ENCODE data around the gene RRP36. TPM values are rescaled to one million over a fixed set of nuclear protein-coding genes. Genes with fewer than 3 reads are reported as not detected.

The RRP36 gene
- total and polyA plus RNA-seq, 2 of the 8 experiments (the other 6 are each of a cell fraction or from before 2014, with no cell fraction given): 33.9 to 92.3 TPM

- H3K36me3 ChIP-seq (ENCODE audit: control insufficient read depth in 2 of 4, insufficient read depth in 4 of 4, low read length in 3 of 4): peaks cover 2 to 36% (median 12%) of the 10 kb centered on the region in 4 experiments; a peak in 5 of 8 replicates
These were observed 24.0 kb downstream of the RRP36 start for GRCh38 chr6:43045371-43045930.

More at GRCh38 chr6:43045371-43045930, 24.0 kb downstream of the RRP36 start:
- H4K5ac ChIP-seq (ENCODE audit: insufficient read length, low read depth, low read length): no peak overlapping the region
- no peak overlapping the region for H2BK15ac ChIP-seq (ENCODE audit: low read length)
- no peak overlapping the region for H2BK120ac ChIP-seq (replicated peaks; ENCODE audit: low read depth, low read length)
- DNase-seq (ENCODE audit: low read depth in 1 of 2, low spot score in 2 of 2): no peak
- no peak overlapping the region for H3K9ac ChIP-seq (replicated peaks in 1 of 4; ENCODE audit: extremely low read depth in 1 of 4, low read depth in 3 of 4, low read length in 3 of 4)
- no peaks in the 10 kb centered on the region for H3K27me3 ChIP-seq (replicated peaks in 1 of 4; ENCODE audit: control insufficient read depth in 3 of 4, extremely low read depth in 1 of 4, insufficient read depth in 3 of 4, low read length in 3 of 4)
- no peak overlapping the region for H3K4me2 ChIP-seq (ENCODE audit: insufficient read depth in 1 of 2, low read depth in 2 of 2, low read length in 2 of 2)
- H3K79me2 ChIP-seq (ENCODE audit: control insufficient read depth in 1 of 2, insufficient read depth in 2 of 2, low read length in 2 of 2): no peaks in the 10 kb centered on the region
- no peak for FAIRE-seq
- H3K56ac ChIP-seq (replicated peaks; ENCODE audit: insufficient read length, low read depth, low read length): no peak overlapping the region
- no peak overlapping the region for H2AFZ ChIP-seq (ENCODE audit: low read length)
- no peak overlapping the region for H3K27ac ChIP-seq (ENCODE audit: low read depth, low read length)
- no peak overlapping the region for H4K91ac ChIP-seq (replicated peaks; ENCODE audit: insufficient read length, low read length)
- 94% methylated on average over 11 of the region's 11 CpGs; no CpG with 5 or more reads in 1 of the 2 experiments for WGBS, 2 experiments (ENCODE audit: extremely low coverage in 1 of 2, insufficient coverage in 1 of 2, insufficient read length in 1 of 2, insufficient replicate concordance in 2 of 2, low coverage in 1 of 2, low lambda C conversion rate in 2 of 2, missing lambda C conversion rate in 1 of 2)
- H3K14ac ChIP-seq (ENCODE audit: insufficient read length): no peak overlapping the region
- no peak for TF ChIP-seq SIRT6 (IDR thresholded peaks at IDR 0.05; ENCODE audit: low read length)
- no peak for TF ChIP-seq TAF1 (IDR thresholded peaks at IDR 0.05; ENCODE audit: low read depth, low read length)
- TF ChIP-seq CTBP2 (IDR thresholded peaks at IDR 0.05; ENCODE audit: borderline replicate concordance, insufficient read depth, insufficient read length, low read length): no peak
- TF ChIP-seq JUN (IDR thresholded peaks at IDR 0.05; ENCODE audit: low read depth, low read length): no peak
- no peak for TF ChIP-seq CEBPB (IDR thresholded peaks at IDR 0.05; ENCODE audit: low read depth, low read length)
- H3K18ac ChIP-seq (ENCODE audit: extremely low read depth, low read length): no peak overlapping the region
- no peaks in the 10 kb centered on the region for H3K79me1 ChIP-seq (ENCODE audit: low read depth, low read length)
- H3K4me1 ChIP-seq (replicated peaks in 1 of 4; ENCODE audit: control insufficient read depth in 3 of 4, insufficient read depth in 4 of 4, low read length in 3 of 4): no peaks in the 10 kb centered on the region; a peak in 1 of 7 replicates
- H2BK12ac ChIP-seq (ENCODE audit: low read depth, low read length): no peak overlapping the region
- H3K4ac ChIP-seq (replicated peaks; ENCODE audit: insufficient read length, low read depth, low read length): no peak overlapping the region
- CTCF ChIA-PET (ENCODE audit: partially characterized antibody): interaction anchor here (0.6 to 2.3 kb wide), 9 partner anchors 10 to 110 kb away, joined by 3 to 7 read pairs (median 3); no protein-coding TSS in a partner anchor
- H3K4me3 ChIP-seq (ENCODE audit: extremely low read depth in 1 of 4, insufficient read depth in 2 of 4, low read depth in 3 of 4, low read length in 4 of 4): no peak overlapping the region
- no peaks in the 10 kb centered on the region for H3K9me3 ChIP-seq (ENCODE audit: insufficient read depth in 2 of 2, low read depth in 1 of 2, low read length in 1 of 2)
- H3K23ac ChIP-seq (ENCODE audit: insufficient read length): no peak overlapping the region
- H4K20me1 ChIP-seq (replicated peaks in 1 of 2; ENCODE audit: control insufficient read depth in 1 of 2, insufficient read depth in 2 of 2, low read length in 2 of 2): peaks cover 4 to 7% of the 10 kb centered on the region in 2 experiments
- no peak overlapping the region for H2AK5ac ChIP-seq (ENCODE audit: low read depth, low read length)
- no peaks in the 10 kb centered on the region for H3K23me2 ChIP-seq (ENCODE audit: low read depth, low read length)
- no peak overlapping the region for H2BK20ac ChIP-seq (ENCODE audit: low read length)
- POLR2A ChIA-PET (ENCODE audit: partially characterized antibody): interaction anchor here (2.7 to 29.7 kb wide), 2 partner anchors 10 to 22 kb away, joined by 15 to 584 read pairs; partner anchors contain the start of genes CUL7, KLHDC3, MEA1 and RRP36
- no peak overlapping the region for H2BK5ac ChIP-seq (ENCODE audit: low read depth, low read length)
- no peak overlapping the region for H4K8ac ChIP-seq (ENCODE audit: extremely low read depth, insufficient read depth, low read length)
